Measurements from ENCODE around the gene CCIN.

Gene CCIN

GRCh38 chr9:36218411-36218901 is 49.3 kb downstream of the CCIN start:
- TF ChIP-seq CTCF (IDR thresholded peaks at IDR 0.05; ENCODE audit: poor library complexity, severe bottlenecking): no peak
- DNase-seq (ENCODE audit: low spot score) (no peak), ATAC-seq (ENCODE audit: low read depth) (no peak)
- Histone ChIP-seq H3K27me3 (ENCODE audit: insufficient read depth, poor library complexity, severe bottlenecking) (no peaks in the 10 kb centered on the region), H3K4me3 (ENCODE audit: severe bottlenecking) (no peak overlapping the region), H3K9me3 (ENCODE audit: severe bottlenecking) (no peaks in the 10 kb centered on the region), H3K36me3 (ENCODE audit: low read depth) (peaks cover 91% of the 10 kb centered on the region), H3K4me1 (ENCODE audit: insufficient read depth, poor library complexity, severe bottlenecking) (no peaks in the 10 kb centered on the region), H3K27ac (ENCODE audit: poor library complexity, severe bottlenecking) (no peak overlapping the region)

Measured in RWPE2 (cell line).